HG03565 (cell line): ENCODE measurements around the gene KLRF1.
"Not testable (repeated sequence)": the region's sequence is repeated elsewhere in the genome, so short reads cannot be mapped to it uniquely, and the experiment has no call there.

ENCODE experiments used
- ATAC-seq: cut with Tn5 transposase; IDR thresholded peaks from one replicate; pipeline ENCODE4 v1.9.1; 2021; ENCODE audit warnings: mild to moderate bottlenecking, moderate library complexity; ENCODE audit not compliant: unreplicated experiment

Gene KLRF1

DNA sequence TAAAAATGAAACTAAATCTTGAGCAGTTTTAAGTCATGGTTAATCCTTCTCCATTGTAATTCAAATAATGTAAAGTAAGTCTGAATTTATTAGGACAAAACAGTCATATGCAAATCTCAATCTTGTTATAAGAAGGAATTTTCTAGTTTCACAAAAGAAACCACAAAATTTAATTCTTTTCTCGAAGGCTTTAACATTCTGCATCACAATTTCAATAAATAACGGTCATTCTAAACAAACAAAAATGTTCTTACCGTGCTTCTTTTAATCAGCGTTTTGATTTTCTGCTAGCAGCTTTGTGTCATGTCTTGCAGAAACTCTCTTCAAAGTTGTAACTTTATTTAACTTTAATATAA lies 41.6 kb downstream of the KLRF1 start:
- no peak for ATAC-seq

DNA sequence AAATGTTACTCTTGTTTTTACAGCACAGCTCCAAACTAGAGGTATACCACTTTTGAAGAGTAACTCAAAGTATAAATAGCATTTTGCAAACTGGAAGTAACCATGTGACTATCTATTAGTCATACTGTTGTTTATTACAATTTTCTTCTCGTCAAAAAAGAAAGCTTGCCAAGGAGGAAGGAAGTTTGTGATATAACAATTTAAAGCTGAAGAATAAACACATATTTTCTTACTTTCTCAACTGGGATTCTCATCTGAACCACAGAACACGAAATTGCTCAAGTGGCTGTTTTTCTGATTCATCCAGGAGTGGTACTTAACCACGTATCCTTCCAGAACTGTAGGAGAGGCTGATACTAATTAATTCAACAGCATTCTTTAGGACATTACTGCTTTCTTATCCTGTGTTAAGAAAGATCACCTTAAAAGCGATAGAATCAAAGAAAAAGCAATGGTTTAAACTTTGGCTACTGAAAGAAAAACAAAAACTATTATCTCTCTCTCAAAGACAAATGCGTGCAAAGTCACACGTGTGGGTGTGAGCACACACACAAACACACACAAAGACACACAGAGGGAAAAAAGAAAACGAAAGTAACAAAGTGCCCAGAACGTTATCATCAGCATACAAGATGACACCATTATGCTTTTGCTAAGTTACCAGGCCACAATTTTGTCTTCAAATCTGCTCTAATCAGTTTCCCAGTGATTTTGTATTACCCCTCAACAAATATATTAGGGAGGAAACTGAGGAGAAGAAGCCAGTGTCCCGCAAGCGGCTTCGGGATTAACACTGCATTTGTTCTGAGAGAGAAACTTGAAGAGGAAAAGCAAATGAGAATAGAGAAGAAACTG lies 42.3 kb downstream of the KLRF1 start, which contains the start of gene CLEC2B:
Gene CLEC2B (minus strand): TSS at position 48 of the 855 bp plus-strand sequence.
- ATAC-seq, result no peak

GRCh38 chr12:9870286-9870866 lies 43.1 kb downstream of the KLRF1 start:
- no peak for ATAC-seq

DNA sequence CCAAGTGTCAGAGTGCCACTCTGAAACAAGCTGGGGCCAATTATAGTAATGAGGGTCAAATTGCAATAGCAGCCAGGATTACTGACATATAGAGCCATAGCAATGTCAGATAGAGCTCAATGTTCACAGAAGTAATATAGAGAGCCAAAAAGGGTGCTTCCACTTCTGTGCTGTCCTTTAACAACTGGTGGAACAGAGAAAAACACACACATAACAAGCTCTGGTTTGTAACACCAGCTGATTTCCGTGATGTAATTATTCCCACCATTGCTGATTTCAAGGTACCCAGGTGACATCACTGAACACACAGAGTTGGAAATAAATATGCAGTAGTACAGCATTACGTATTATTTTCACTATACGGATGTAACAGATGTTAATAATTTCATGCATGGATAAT lies 44.9 kb downstream of the KLRF1 start:
- no peak for ATAC-seq

- ATAC-seq, result no peak
Measured at GRCh38 chr12:9872742-9873141, 45.5 kb downstream of the KLRF1 start.

- ATAC-seq, result not testable (repeated sequence)
Measured at GRCh38 chr12:9876120-9876519, 48.8 kb downstream of the KLRF1 start.

DNA sequence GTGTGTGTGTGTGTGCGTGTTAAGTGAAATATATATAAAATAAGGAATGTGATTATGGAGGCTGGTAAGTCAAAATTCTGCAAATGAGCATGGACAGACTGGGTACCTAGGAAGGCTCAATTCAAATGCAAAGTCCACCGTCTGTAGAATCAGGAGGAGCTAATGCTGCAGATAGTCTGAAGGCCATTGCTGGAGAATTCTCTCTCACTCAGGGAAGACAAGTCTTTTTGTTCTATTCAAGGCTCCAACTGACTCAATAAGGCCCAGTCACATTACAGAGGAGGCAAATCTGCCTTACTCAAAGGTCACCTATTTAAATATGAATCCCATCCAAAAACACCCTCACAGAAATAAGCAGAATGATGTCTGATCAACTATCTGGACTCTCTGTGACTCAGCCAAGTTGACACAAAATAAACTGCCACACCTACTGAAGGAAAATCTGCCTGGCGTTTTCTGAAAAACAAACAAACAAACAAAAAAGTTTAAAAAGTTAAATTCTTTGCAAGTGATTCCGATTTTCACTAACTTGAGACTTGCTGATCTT lies 53.3 kb downstream of the KLRF1 start:
- ATAC-seq, result no peak

GRCh38 chr12:9881246-9881645 lies 54.0 kb downstream of the KLRF1 start, which contains the start of gene KLRF2:
Gene KLRF2 (plus strand): TSS chr12:9881489. CDS start chr12:9881596, 107 bp downstream.
- ATAC-seq, result no peak

- no peak for ATAC-seq
Measured at GRCh38 chr12:9881988-9882387, 54.7 kb downstream of the KLRF1 start.

DNA sequence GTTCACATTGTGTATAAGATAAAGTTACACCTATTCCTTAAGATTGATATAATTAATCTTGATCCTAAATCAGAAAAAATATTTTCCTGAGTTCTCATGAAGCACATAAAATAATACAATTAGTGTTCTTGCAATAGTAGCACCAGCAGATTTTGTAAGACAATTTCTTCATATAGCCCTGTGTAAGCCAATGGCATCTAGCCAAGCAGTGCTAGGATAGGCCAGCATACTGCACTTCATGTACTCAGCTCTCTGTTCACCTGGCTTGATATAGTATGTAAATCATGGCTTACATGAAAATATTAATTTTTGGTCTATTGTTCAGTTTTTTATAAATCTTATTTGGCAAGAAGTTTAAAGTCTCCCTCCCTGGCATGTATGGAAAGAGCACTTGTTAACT lies 55.9 kb downstream of the KLRF1 start:
- no peak for ATAC-seq

DNA sequence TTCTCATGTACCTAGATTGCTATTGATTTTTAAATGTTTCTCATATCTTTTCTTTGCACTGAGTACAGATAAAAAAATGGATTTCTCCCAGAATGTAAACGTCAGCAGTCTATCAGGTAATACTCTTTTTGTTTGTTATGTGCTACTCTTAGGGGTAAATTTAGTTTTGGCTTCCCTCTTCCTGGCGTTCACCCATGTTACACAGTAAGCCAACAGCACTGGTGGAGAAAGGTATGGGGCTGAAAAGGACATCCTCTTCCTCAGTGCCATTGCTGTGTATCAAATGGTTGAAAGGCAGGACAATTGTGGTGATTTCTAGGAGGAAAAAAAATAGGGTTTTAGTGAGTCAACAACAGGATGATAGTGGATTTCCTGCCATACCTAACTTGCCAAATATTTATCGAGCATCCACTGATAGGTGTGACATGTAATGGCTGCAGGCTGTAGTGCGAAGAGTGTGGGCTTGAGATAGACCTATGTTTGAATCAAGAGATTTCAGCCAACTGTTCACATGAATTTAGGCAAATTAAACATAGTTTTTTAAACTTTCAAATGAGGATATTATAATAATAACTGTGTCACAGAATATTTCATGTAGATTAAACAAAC lies 61.5 kb downstream of the KLRF1 start:
- ATAC-seq, result no peak
